ENCODE results near the gene LAMB2.

LAMB2 gene

GRCh38 chr3:49124203-49124602 lies 8.6 kb downstream of the LAMB2 start:
- no peak for DNase-seq (ENCODE audit: low read depth in 1 of 2, low spot score in 1 of 2)
- Histone ChIP-seq H3K27me3 (ENCODE audit: insufficient read depth, poor library complexity, severe bottlenecking) (no peaks in the 10 kb centered on the region), H3K27ac (replicated peaks) (no peak overlapping the region), H3K4me3 (replicated peaks; ENCODE audit: insufficient read depth, low read length) (no peak overlapping the region)
- TF ChIP-seq CTCF (IDR thresholded peaks at IDR 0.05; ENCODE audit: insufficient read depth, low read length), result no peak
- TF ChIP-seq REST (IDR thresholded peaks at IDR 0.05; ENCODE audit: insufficient replicate concordance, low read depth), result no peak
- no peak for TF ChIP-seq GABPA (IDR thresholded peaks at IDR 0.05; ENCODE audit: low read depth)
- TF ChIP-seq POLR2AphosphoS5 (IDR thresholded peaks at IDR 0.05; ENCODE audit: low read depth), result no peak
- no peak for TF ChIP-seq SPI1 (IDR thresholded peaks at IDR 0.05; ENCODE audit: borderline replicate concordance, low read depth)

- Histone ChIP-seq H3K27ac (replicated peaks) (no peak overlapping the region), H3K27me3 (ENCODE audit: insufficient read depth, poor library complexity, severe bottlenecking) (no peaks in the 10 kb centered on the region), H3K4me3 (replicated peaks; ENCODE audit: insufficient read depth, low read length) (no peak overlapping the region)
- no peak for DNase-seq (ENCODE audit: low read depth in 1 of 2, low spot score in 1 of 2)
- no peak for TF ChIP-seq REST (IDR thresholded peaks at IDR 0.05; ENCODE audit: insufficient replicate concordance, low read depth)
- no peak for TF ChIP-seq SPI1 (IDR thresholded peaks at IDR 0.05; ENCODE audit: borderline replicate concordance, low read depth)
- no peak for TF ChIP-seq CTCF (IDR thresholded peaks at IDR 0.05; ENCODE audit: insufficient read depth, low read length)
- no peak for TF ChIP-seq GABPA (IDR thresholded peaks at IDR 0.05; ENCODE audit: low read depth)
- TF ChIP-seq POLR2AphosphoS5 (IDR thresholded peaks at IDR 0.05; ENCODE audit: low read depth), result no peak
Measured at GRCh38 chr3:49123687-49124086, 9.2 kb downstream of the LAMB2 start.

- Histone ChIP-seq H3K27ac (replicated peaks) (no peak overlapping the region), H3K4me3 (replicated peaks; ENCODE audit: insufficient read depth, low read length) (no peak overlapping the region), H3K27me3 (ENCODE audit: insufficient read depth, poor library complexity, severe bottlenecking) (no peaks in the 10 kb centered on the region)
- no peak for TF ChIP-seq POLR2AphosphoS5 (IDR thresholded peaks at IDR 0.05; ENCODE audit: low read depth)
- no peak for TF ChIP-seq SPI1 (IDR thresholded peaks at IDR 0.05; ENCODE audit: borderline replicate concordance, low read depth)
- TF ChIP-seq REST (IDR thresholded peaks at IDR 0.05; ENCODE audit: insufficient replicate concordance, low read depth), result no peak
- no peak for TF ChIP-seq GABPA (IDR thresholded peaks at IDR 0.05; ENCODE audit: low read depth)
- no peak for TF ChIP-seq CTCF (IDR thresholded peaks at IDR 0.05; ENCODE audit: insufficient read depth, low read length)
- no peak for DNase-seq (ENCODE audit: low read depth in 1 of 2, low spot score in 1 of 2)
Measured at GRCh38 chr3:49122886-49123545, 9.8 kb downstream of the LAMB2 start.
